GM12872 (cell line): Measurements from ENCODE around the gene RALGPS1.

Source experiments
- CTCF ChIP-seq: IDR thresholded peaks from 3 replicates; pipeline ENCODE4 v1.5.1; 2011; ENCODE audit warnings: low read depth, mild to moderate bottlenecking, low read length, moderate library complexity; ENCODE audit not compliant: insufficient read depth

RALGPS1 gene

GRCh38 chr9:127030814-127031740 lies 116.5 kb downstream of the RALGPS1 start:
- TF ChIP-seq CTCF = no peak

GRCh38 chr9:127032256-127032655 lies 117.7 kb downstream of the RALGPS1 start:
- TF ChIP-seq CTCF = no peak

- TF ChIP-seq CTCF = no peak
Measured at GRCh38 chr9:127033061-127033460, 118.5 kb downstream of the RALGPS1 start.

- no peak for TF ChIP-seq CTCF
Measured at GRCh38 chr9:127033789-127034188, 119.2 kb downstream of the RALGPS1 start.

- no peak for TF ChIP-seq CTCF
Measured at GRCh38 chr9:127034691-127035090, 120.1 kb downstream of the RALGPS1 start.

GRCh38 chr9:127035423-127035822 lies 120.8 kb downstream of the RALGPS1 start:
- TF ChIP-seq CTCF = no peak

- no peak for TF ChIP-seq CTCF
Measured at GRCh38 chr9:127035948-127036347, 121.4 kb downstream of the RALGPS1 start.
